Testis (tissue), 3 donors: ENCODE measurements around the gene PNPLA6. TPM values are rescaled to one million over a fixed set of nuclear protein-coding genes. Genes with fewer than 3 reads are reported as not detected.

Source experiments
- DNase-seq: peaks from one replicate; pipeline ENCODE4 v3.0.0-alpha.2; 2019
- H3K27ac ChIP-seq, 2 donors: fragments of 200-600 bp; sonication (generic); one replicate each; pipeline ENCODE4 v1.5.1; 2019
- H3K27me3 ChIP-seq: fragments of 200-600 bp; sonication (generic); one replicate; pipeline ENCODE4 v1.5.1; 2019
- H3K36me3 ChIP-seq: fragments of 200-600 bp; sonication (generic); one replicate; pipeline ENCODE4 v1.5.1; 2017; ENCODE audit warnings: low read depth; ENCODE audit errors: missing control alignments
- H3K4me1 ChIP-seq: fragments of 200-600 bp; sonication (generic); one replicate; pipeline ENCODE4 v1.5.1; 2019
- H3K4me3 ChIP-seq, 2 donors: fragments of 200-600 bp; sonication (generic); one replicate each; pipeline ENCODE4 v1.5.1; 2017 to 2019
- H3K9me3 ChIP-seq: fragments of 200-600 bp; sonication (generic); one replicate; pipeline ENCODE4 v1.5.1; 2017
- CTCF ChIP-seq, 3 experiments: fragments of 450-650 bp in 2 of 3; fragments of 200-600 bp in 1 of 3; sonication (generic) in 1 of 3; IDR thresholded peaks; one replicate each; pipeline ENCODE4 v1.5.1; 2016 to 2019; ENCODE audit warnings: antibody characterized with exemption in 3 of 3, mild to moderate bottlenecking in 2 of 3, moderate library complexity in 1 of 3
- POLR2A ChIP-seq: fragments of 450-650 bp; IDR thresholded peaks from one replicate; pipeline ENCODE4 v1.6.1; 2017; ENCODE audit warnings: antibody characterized with exemption, mild to moderate bottlenecking, moderate library complexity
- WGBS, 2 donors: methylation state at CpG; one replicate each; pipeline ENCODE4 v1.1.5; 2018; 5-methylcytosine and 5-hydroxymethylcytosine counted together
- intact Hi-C: fragments of 100-400 bp; cut with DNase I; formaldehyde crosslinking; loops from one replicate; pipeline ENCODE4 v1.15.1; 2023; ENCODE audit warnings: low total_unique reads
- polyA plus RNA-seq: library from polyadenylated mRNA; stranded (reverse); fragments of 350-450 nt; fragmentation: Illumina TruSeq; extraction: RNeasy Lipid Tissue Mini Kit (QIAGEN cat#74804); gene quantifications from one replicate; pipeline ENCODE4 v1.2.3, GENCODE V29; 2014; ENCODE audit warnings: low read depth, low replicate concordance; ENCODE audit not compliant: insufficient read depth
- total RNA-seq, 2 donors: library from RNA; depleted of rRNA; stranded (reverse); fragments of >200 nt; gene quantifications; one replicate each; pipeline ENCODE4 v1.2.3, GENCODE V29; 2016

PNPLA6 gene
- total and polyA plus RNA-seq, 3 donors from 2014 or later = 109 to 153 (median 143) TPM

DNA sequence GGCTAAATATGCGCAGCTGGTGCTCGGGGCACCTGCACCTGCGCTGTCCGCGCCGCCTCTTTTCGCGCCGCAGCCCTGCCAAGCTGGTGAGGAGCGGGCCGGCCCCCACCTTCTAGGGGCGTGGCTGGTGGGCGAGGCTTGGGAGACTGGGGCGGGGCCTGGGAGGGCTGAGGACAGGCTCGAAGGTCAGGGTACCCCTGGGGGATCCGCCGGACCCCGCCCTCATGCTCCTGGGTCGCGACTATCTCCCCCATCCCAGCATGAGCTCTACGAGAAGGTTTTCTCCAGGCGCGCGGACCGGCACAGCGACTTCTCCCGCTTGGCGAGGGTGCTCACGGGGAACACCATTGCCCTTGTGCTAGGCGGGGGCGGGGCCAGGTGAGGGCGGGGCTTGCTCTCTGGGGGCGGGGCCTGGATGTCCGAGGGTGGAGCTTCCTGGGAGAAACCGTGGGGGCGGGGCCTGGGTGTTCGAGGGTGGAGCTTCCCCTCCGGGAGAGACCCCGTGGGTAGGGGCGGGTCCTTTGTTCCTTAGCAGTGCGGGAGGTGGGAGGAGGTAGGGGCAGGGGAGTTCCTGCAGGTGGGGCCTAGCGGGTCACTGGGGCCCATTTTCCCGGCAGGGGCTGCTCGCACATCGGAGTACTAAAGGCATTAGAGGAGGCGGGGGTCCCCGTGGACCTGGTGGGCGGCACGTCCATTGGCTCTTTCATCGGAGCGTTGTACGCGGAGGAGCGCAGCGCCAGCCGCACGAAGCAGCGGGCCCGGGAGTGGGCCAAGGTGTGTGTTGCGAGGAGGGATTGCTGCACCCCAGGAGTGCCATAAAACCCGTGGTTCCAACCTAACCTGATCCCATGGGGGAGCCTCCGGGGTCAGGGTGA, 19.7 kb downstream of the PNPLA6 start:
- H3K9me3 ChIP-seq = no peaks in the 10 kb centered on the region
- TF ChIP-seq POLR2A (no peak), CTCF (IDR thresholded peaks at IDR 0.05) (no peak)
- DNase-seq = peak; percentile 83
- no peaks in the 10 kb centered on the region for H3K4me1 ChIP-seq
- WGBS, 2 donors = 68 to 70% methylated on average over 24 to 60 of the region's 62 CpGs
- intact Hi-C loops = no loop called here
- peaks cover 6% of the 10 kb centered on the region for H3K36me3 ChIP-seq
- H3K4me3 ChIP-seq = peak overlapping the region; percentile 7 to 44
- no peak overlapping the region for H3K27ac ChIP-seq
- no peaks in the 10 kb centered on the region for H3K27me3 ChIP-seq

DNA sequence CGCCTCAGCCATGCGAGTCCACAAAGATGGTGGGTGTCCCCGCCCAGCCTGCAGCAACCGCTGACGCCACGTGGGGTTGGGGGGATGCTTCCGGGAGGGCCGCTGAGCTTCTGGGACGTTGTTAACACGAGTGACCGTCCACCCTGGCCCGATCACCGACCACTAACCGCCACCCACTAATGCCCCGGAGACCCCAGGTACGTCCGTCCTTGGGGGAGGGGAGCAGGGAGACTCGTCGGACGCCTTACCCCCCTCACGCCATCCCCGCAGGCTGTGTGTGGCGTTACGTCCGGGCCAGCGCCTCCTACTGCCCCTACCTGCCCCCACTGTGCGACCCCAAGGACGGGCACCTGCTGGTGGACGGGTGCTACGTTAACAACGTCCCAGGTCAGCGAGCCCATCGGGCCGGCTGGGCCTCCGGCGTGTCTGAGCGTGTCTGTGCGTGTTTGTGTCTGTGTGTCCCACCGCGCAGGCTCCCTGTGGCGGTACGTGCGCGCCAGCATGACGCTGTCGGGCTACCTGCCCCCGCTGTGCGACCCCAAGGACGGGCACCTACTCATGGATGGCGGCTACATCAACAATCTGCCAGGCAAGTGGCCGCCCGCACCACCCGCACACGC, 21.3 kb downstream of the PNPLA6 start:
- Histone ChIP-seq H3K27me3 (no peaks in the 10 kb centered on the region), H3K36me3 (peaks cover 6% of the 10 kb centered on the region), H3K4me3 (no peak overlapping the region), H3K4me1 (no peaks in the 10 kb centered on the region), H3K9me3 (no peaks in the 10 kb centered on the region), H3K27ac (no peak overlapping the region)
- WGBS, 2 donors = 80 to 96% methylated on average over 7 to 53 of the region's 54 CpGs
- intact Hi-C loops = no loop called here
- DNase-seq = no peak
- no peak for TF ChIP-seq CTCF (IDR thresholded peaks at IDR 0.05)
- TF ChIP-seq POLR2A = no peak

DNA sequence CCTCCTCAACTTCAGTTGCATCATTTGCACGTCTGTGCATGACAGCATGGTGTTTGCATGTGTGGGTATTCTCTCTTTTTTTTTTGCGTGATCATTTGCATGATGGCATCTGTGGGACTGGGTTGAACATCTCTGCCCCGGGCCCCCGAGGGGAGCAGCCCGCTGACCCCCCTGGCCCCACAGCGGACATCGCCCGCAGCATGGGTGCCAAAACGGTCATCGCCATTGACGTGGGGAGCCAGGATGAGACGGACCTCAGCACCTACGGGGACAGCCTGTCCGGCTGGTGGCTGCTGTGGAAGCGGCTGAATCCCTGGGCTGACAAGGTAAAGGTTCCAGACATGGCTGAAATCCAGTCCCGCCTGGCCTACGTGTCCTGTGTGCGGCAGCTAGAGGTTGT, 23.1 kb downstream of the PNPLA6 start:
- H3K36me3 ChIP-seq = peaks cover 6% of the 10 kb centered on the region

DNA sequence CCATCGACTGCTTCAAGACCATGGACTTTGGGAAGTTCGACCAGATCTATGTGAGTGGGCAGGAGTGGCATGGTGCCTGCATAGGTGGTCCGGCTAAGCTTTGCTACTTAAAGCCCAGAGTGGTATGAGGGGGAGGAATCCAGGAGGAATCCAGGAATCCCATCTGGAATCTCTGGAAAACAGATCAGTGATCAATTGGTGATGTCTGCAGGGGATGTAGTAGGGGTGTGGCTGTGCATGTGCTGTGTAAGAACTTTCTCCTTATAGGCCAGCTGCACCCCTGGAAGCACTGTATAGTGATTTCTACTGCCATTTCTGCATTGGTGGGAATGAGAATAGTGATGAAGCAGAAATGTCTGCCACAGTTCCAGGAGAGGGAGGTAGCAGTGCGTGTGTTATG, 23.6 kb downstream of the PNPLA6 start:
- TF ChIP-seq CTCF (IDR thresholded peaks at IDR 0.05) (no peak), POLR2A (no peak)
- H3K4me3 ChIP-seq = no peak overlapping the region
- H3K4me1 ChIP-seq = no peaks in the 10 kb centered on the region
- no peaks in the 10 kb centered on the region for H3K27me3 ChIP-seq
- peaks cover 6% of the 10 kb centered on the region for H3K36me3 ChIP-seq
- no peaks in the 10 kb centered on the region for H3K9me3 ChIP-seq
- no peak overlapping the region for H3K27ac ChIP-seq
- 67 to 74% methylated on average over 3 to 4 of the region's 4 CpGs for WGBS, 2 donors
- DNase-seq = no peak
- intact Hi-C loops = no loop called here

More for the DNA sequence above, 23.1 kb downstream of the PNPLA6 start:
- H3K9me3 ChIP-seq = no peaks in the 10 kb centered on the region
- no peak overlapping the region for H3K27ac ChIP-seq
- H3K4me3 ChIP-seq = no peak overlapping the region
- 87 to 91% methylated on average over 11 to 18 of the region's 18 CpGs for WGBS, 2 donors
- TF ChIP-seq POLR2A = no peak
- TF ChIP-seq CTCF (IDR thresholded peaks at IDR 0.05) = no peak
- intact Hi-C loops = no loop called here
- DNase-seq = no peak
- H3K27me3 ChIP-seq = no peaks in the 10 kb centered on the region
- H3K4me1 ChIP-seq = no peaks in the 10 kb centered on the region
